ENCODE measurements around the gene ZBTB40.
A peak's percentile ranks its signal among the peaks of the same experiment; 100 is the strongest.

The ZBTB40 gene

DNA sequence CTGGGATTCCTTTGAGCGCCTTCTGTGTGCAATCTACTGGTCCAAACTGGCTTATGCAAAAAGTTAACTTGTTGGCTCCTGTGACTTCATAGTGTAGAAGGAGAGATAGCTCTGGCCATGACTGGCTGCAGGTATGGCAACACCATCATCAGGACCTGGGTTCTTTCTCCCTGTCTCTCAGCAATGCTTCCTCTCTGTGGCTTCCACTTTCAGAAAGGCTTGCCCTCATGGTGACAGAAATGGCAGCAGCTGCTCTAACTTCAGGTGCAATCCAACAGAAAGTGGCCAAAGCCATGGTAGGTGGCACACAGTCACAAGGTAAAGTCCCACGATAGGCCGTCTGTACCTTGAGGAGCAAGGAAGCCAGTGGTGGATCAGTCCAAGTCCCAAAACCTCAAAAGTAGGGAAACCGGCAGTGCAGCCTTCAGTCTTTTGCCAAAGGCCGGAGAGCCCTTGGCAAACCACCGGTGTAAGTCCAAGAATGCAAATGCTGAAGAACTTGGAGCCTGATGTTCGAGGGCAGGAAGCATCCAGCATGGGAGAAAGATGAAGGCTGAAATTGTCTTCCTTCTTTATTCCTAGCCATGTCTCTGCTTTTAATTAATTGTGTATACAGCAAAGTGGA is 45.0 kb downstream of the ZBTB40 start:
- TF ChIP-seq SIN3A (IDR thresholded peaks at IDR 0.05; ENCODE audit: borderline replicate concordance, insufficient read depth, low read length) (no peak), TAF1 (IDR thresholded peaks at IDR 0.05; ENCODE audit: borderline replicate concordance, insufficient read depth, low read length) (no peak), POLR2AphosphoS5 (IDR thresholded peaks at IDR 0.05; ENCODE audit: low read depth, low read length) (no peak), FOXP2 (optimal IDR thresholded peaks at IDR 0.05; ENCODE audit: borderline replicate concordance, extremely low read depth, extremely low read length, insufficient read depth) (no peak)
- TF ChIP-seq, protein P1, sequence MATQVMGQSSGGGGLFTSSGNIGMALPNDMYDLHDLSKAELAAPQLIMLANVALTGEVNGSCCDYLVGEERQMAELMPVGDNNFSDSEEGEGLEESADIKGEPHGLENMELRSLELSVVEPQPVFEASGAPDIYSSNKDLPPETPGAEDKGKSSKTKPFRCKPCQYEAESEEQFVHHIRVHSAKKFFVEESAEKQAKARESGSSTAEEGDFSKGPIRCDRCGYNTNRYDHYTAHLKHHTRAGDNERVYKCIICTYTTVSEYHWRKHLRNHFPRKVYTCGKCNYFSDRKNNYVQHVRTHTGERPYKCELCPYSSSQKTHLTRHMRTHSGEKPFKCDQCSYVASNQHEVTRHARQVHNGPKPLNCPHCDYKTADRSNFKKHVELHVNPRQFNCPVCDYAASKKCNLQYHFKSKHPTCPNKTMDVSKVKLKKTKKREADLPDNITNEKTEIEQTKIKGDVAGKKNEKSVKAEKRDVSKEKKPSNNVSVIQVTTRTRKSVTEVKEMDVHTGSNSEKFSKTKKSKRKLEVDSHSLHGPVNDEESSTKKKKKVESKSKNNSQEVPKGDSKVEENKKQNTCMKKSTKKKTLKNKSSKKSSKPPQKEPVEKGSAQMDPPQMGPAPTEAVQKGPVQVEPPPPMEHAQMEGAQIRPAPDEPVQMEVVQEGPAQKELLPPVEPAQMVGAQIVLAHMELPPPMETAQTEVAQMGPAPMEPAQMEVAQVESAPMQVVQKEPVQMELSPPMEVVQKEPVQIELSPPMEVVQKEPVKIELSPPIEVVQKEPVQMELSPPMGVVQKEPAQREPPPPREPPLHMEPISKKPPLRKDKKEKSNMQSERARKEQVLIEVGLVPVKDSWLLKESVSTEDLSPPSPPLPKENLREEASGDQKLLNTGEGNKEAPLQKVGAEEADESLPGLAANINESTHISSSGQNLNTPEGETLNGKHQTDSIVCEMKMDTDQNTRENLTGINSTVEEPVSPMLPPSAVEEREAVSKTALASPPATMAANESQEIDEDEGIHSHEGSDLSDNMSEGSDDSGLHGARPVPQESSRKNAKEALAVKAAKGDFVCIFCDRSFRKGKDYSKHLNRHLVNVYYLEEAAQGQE (IDR thresholded peaks at IDR 0.05; ENCODE audit: insufficient read depth in 1 of 2, low read depth in 2 of 2, low read length in 2 of 2) = no peak

DNA sequence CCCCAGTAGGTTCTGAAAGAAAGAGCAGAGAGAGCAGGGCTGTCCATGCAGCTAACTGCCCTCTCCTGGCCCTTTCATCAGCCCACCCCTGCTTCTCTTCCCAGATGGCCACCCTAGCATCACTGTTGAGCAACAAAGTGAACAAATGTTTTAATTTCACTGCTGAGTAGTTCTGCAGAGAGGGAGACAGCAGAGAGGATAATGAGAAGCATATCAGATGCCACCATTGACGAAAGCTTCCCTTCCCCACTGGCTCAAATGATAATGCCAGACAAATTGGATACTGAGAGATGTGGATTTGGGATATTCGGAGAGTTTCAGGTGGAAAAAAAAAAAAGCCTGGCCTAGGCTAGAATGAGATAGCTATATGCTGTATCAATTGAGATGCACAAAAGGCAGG is 46.8 kb downstream of the ZBTB40 start:
- TF ChIP-seq, protein P1 (IDR thresholded peaks at IDR 0.05; ENCODE audit: insufficient read depth in 1 of 2, low read depth in 2 of 2, low read length in 2 of 2) = no peak
- TF ChIP-seq FOXP2 (optimal IDR thresholded peaks at IDR 0.05; ENCODE audit: borderline replicate concordance, extremely low read depth, extremely low read length, insufficient read depth) (no peak), SIN3A (IDR thresholded peaks at IDR 0.05; ENCODE audit: borderline replicate concordance, insufficient read depth, low read length) (no peak), POLR2AphosphoS5 (IDR thresholded peaks at IDR 0.05; ENCODE audit: low read depth, low read length) (no peak), TAF1 (IDR thresholded peaks at IDR 0.05; ENCODE audit: borderline replicate concordance, insufficient read depth, low read length) (no peak)

DNA sequence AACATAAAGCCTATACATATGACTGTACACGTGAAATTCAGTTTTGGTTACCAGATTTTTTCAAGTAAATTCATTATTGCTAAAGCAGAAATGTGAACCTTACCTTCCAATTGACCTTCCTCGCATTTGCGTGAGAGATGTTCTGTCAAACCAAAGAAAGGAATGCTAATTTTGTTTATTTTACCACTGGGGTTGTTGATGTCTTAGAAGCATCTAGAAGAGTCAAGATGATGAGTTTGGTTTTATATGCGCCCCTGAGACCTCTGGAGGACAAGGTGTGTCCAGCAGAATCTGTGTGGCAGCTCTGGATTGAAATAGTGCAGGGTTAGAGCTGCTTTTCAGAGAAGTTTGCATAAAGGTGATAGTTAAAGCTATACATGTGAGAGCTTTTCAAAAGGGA is 48.4 kb downstream of the ZBTB40 start:
- TF ChIP-seq TAF1 (IDR thresholded peaks at IDR 0.05; ENCODE audit: borderline replicate concordance, insufficient read depth, low read length) (no peak), SIN3A (IDR thresholded peaks at IDR 0.05; ENCODE audit: borderline replicate concordance, insufficient read depth, low read length) (no peak), FOXP2 (optimal IDR thresholded peaks at IDR 0.05; ENCODE audit: borderline replicate concordance, extremely low read depth, extremely low read length, insufficient read depth) (no peak), POLR2AphosphoS5 (IDR thresholded peaks at IDR 0.05; ENCODE audit: low read depth, low read length) (no peak)
- TF ChIP-seq, protein P1 (IDR thresholded peaks at IDR 0.05; ENCODE audit: insufficient read depth in 1 of 2, low read depth in 2 of 2, low read length in 2 of 2) = no peak

DNA sequence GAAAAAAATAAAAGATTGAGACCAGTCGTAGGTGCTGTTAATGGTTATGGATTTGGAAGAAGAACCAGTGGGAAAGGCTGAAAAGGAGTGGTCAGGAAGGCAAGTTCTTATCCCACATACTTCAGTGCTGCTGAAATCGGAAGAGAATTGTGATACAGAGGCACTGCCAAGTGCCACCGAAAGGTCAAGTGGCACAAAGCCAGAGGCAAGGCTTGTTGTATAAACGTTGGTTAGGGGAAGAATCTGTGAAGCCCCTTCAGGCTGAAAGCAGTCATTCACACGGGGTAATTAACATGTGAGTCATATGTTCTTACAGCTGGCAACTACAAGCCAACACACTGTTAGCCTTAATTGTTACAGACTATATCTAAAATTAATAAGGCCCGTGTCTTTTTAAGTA is 48.8 kb downstream of the ZBTB40 start:
- TF ChIP-seq FOXP2 (optimal IDR thresholded peaks at IDR 0.05; ENCODE audit: borderline replicate concordance, extremely low read depth, extremely low read length, insufficient read depth) (no peak), POLR2AphosphoS5 (IDR thresholded peaks at IDR 0.05; ENCODE audit: low read depth, low read length) (no peak), SIN3A (IDR thresholded peaks at IDR 0.05; ENCODE audit: borderline replicate concordance, insufficient read depth, low read length) (0 out of 2 replicates have a peak, but pooled peaks have one; percentile 29), TAF1 (IDR thresholded peaks at IDR 0.05; ENCODE audit: borderline replicate concordance, insufficient read depth, low read length) (no peak)
- TF ChIP-seq, protein P1 (IDR thresholded peaks at IDR 0.05; ENCODE audit: insufficient read depth in 1 of 2, low read depth in 2 of 2, low read length in 2 of 2) = no peak

Measured in PFSK-1 (cell line).